Measurements from ENCODE around the gene OFD1. TPM values are rescaled to one million over a fixed set of nuclear protein-coding genes. Genes with fewer than 3 reads are reported as not detected.
A peak's percentile ranks its signal among the peaks of the same experiment; 100 is the strongest.

OFD1 gene
- total and polyA plus RNA-seq, 7 donors, result 7.4 to 46.0 (median 16.3) TPM

DNA sequence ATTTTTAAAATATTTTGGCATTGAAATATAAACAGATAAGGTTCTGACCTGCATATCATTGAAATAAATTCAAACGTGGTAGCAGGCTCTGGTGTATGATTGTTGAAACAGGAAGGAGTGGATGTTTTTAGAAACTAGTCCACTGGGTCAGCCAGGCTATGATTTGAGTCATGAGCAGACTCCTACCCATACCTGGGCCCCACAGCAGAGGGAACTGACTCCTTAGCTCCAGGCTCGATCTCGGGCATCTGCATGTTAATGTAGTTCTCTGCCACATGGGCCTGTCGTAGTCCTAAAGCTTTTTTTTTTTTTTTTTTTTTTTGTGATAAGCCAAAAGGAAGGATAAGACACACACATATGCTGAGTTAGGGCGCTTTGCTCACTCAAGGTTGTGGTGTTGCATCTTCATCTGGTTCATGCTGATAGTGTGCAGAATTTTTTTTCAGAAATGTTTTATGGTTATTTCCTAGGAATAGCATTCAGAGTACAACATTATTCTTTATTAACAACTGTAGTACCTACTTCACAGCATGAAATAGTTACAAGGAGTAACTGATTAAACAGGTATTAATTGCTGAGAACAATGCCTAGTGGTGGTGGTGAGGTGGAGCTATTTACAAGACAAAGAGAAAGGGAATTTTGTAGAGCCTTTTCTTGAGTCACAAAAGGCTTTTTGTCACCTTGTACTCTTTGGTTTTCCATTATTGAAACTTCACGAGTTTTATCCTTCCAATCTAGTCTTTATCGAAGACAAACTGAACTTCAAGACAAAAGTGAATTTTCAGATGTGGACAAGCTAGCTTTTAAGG is 27.3 kb downstream of the OFD1 start:
- H3K4me3 ChIP-seq, result no peak overlapping the region
- no peak overlapping the region for H3K27ac ChIP-seq
- no peaks in the 10 kb centered on the region for H3K9me3 ChIP-seq
- no peaks in the 10 kb centered on the region for H3K27me3 ChIP-seq
- intact Hi-C loops (cut with DNase I), result no loop called here
- H3K4me1 ChIP-seq, result peaks cover 0 to 15% (median 0%) of the 10 kb centered on the region in 4 donors
- peaks cover 0 to 25% (median under 1%) of the 10 kb centered on the region in 4 donors for H3K36me3 ChIP-seq
- WGBS, 2 donors, result 66 to 78% methylated on average over 7 of the region's 7 CpGs
- no peak for TF ChIP-seq POLR2A (IDR thresholded peaks at IDR 0.05)
- no peak for TF ChIP-seq POLR2AphosphoS5 (IDR thresholded peaks at IDR 0.05)
- TF ChIP-seq, protein P1, sequence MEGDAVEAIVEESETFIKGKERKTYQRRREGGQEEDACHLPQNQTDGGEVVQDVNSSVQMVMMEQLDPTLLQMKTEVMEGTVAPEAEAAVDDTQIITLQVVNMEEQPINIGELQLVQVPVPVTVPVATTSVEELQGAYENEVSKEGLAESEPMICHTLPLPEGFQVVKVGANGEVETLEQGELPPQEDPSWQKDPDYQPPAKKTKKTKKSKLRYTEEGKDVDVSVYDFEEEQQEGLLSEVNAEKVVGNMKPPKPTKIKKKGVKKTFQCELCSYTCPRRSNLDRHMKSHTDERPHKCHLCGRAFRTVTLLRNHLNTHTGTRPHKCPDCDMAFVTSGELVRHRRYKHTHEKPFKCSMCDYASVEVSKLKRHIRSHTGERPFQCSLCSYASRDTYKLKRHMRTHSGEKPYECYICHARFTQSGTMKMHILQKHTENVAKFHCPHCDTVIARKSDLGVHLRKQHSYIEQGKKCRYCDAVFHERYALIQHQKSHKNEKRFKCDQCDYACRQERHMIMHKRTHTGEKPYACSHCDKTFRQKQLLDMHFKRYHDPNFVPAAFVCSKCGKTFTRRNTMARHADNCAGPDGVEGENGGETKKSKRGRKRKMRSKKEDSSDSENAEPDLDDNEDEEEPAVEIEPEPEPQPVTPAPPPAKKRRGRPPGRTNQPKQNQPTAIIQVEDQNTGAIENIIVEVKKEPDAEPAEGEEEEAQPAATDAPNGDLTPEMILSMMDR (IDR thresholded peaks at IDR 0.05), result no peak
- no peak for TF ChIP-seq EP300 (IDR thresholded peaks at IDR 0.05)
- no peak for DNase-seq

DNA sequence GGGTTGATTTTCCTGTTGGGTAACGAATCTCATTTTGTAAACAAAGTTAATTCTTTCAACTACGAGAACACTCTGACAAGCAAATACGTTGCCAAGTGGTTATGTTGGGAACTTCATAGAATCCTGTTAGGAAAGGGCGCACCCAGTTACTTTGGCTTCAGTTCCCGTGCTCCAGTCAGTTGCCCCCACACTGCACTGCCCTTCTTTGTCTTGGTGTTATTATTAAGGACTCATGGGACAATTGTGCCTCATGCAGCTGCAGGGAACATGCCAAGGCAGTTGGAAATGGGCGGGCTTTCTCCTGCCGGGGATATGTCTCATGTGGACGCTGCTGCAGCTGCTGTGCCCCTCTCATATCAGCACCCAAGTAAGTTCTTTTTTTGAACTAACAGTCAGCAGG is 28.9 kb downstream of the OFD1 start:
- H3K36me3 ChIP-seq, result peaks cover 0 to 41% (median 3%) of the 10 kb centered on the region in 4 donors
- intact Hi-C loops (cut with DNase I), result no loop called here
- TF ChIP-seq POLR2AphosphoS5 (IDR thresholded peaks at IDR 0.05) (peak in 1 of 4 donors; percentile 25), EP300 (IDR thresholded peaks at IDR 0.05) (no peak), POLR2A (IDR thresholded peaks at IDR 0.05) (no peak)
- TF ChIP-seq, protein P1 (IDR thresholded peaks at IDR 0.05), result no peak
- H3K4me1 ChIP-seq, result peaks cover 0 to 3% (median 0%) of the 10 kb centered on the region in 4 donors
- H3K27ac ChIP-seq, result peak overlapping the region in 2 of 4 donors; percentile 11 to 31
- no peak for DNase-seq
- H3K27me3 ChIP-seq, result no peaks in the 10 kb centered on the region
- 68 to 82% methylated on average over 8 of the region's 8 CpGs for WGBS, 2 donors
- no peak overlapping the region for H3K4me3 ChIP-seq
- H3K9me3 ChIP-seq, result no peaks in the 10 kb centered on the region

DNA sequence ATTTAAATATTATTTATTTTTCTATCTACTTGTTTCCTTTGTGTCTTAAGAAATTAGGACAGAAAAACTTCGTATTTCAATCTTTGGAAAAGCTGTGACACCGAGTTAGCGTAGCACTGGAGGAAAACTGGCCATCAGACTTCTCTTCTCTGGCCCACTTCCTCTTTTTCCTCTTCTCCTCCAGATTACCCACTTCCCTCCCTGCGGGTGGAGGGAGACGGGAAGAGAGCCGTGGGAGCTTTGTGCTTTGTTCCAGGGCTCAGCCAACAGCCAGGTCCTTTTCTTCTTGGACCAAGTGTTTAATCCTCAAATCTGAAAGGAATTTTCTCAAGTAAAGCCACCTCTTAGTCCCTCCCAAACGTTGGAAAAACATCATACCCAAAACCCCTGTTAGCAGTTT is 29.7 kb downstream of the OFD1 start:
- H3K4me1 ChIP-seq, result peaks cover 0 to 3% (median 0%) of the 10 kb centered on the region in 4 donors
- DNase-seq, result no peak
- H3K9me3 ChIP-seq, result no peaks in the 10 kb centered on the region
- intact Hi-C loops (cut with DNase I), result no loop called here
- H3K27ac ChIP-seq, result peak overlapping the region in 2 of 4 donors; percentile 14 to 25
- 55 to 79% methylated on average over 7 of the region's 7 CpGs for WGBS, 2 donors
- TF ChIP-seq POLR2AphosphoS5 (IDR thresholded peaks at IDR 0.05) (no peak), EP300 (IDR thresholded peaks at IDR 0.05) (no peak), POLR2A (IDR thresholded peaks at IDR 0.05) (no peak)
- TF ChIP-seq, protein P1 (IDR thresholded peaks at IDR 0.05), result no peak
- H3K4me3 ChIP-seq, result no peak overlapping the region
- H3K27me3 ChIP-seq, result no peaks in the 10 kb centered on the region
- H3K36me3 ChIP-seq, result peaks cover 0 to 49% (median 3%) of the 10 kb centered on the region in 4 donors

DNA sequence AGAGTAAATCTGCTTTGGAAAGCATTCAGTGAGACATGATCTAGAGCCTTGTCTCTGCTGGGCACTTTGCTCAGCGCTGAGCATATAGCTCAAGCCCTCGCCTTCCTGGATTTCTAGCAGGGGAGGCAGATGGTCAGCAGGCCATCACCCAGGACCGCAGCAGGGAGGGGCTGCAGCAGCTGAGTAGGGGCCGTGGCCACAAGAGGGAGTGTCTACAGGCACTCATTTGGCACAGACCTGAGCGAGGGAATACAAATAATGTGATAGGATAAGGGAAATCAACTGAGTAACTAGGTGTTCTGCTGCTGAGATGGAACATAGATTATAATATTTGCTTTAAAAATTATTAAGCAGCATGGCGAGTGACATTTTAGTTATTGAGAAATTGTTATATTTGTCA is 30.2 kb downstream of the OFD1 start:
- no peak for DNase-seq
- Histone ChIP-seq H3K27me3 (no peaks in the 10 kb centered on the region), H3K36me3 (peaks cover 0 to 45% (median 3%) of the 10 kb centered on the region in 4 donors), H3K9me3 (no peaks in the 10 kb centered on the region), H3K27ac (peak overlapping the region in 2 of 4 donors; percentile 14 to 25), H3K4me1 (peaks cover 0 to 3% (median 0%) of the 10 kb centered on the region in 4 donors), H3K4me3 (no peak overlapping the region)
- TF ChIP-seq POLR2AphosphoS5 (IDR thresholded peaks at IDR 0.05) (no peak), POLR2A (IDR thresholded peaks at IDR 0.05) (no peak), EP300 (IDR thresholded peaks at IDR 0.05) (no peak)
- TF ChIP-seq, protein P1 (IDR thresholded peaks at IDR 0.05), result no peak
- 59 to 72% methylated on average over 6 of the region's 6 CpGs for WGBS, 2 donors
- intact Hi-C loops (cut with DNase I), result no loop called here
